ENCODE measurements around the gene PRPSAP1.

DNA sequence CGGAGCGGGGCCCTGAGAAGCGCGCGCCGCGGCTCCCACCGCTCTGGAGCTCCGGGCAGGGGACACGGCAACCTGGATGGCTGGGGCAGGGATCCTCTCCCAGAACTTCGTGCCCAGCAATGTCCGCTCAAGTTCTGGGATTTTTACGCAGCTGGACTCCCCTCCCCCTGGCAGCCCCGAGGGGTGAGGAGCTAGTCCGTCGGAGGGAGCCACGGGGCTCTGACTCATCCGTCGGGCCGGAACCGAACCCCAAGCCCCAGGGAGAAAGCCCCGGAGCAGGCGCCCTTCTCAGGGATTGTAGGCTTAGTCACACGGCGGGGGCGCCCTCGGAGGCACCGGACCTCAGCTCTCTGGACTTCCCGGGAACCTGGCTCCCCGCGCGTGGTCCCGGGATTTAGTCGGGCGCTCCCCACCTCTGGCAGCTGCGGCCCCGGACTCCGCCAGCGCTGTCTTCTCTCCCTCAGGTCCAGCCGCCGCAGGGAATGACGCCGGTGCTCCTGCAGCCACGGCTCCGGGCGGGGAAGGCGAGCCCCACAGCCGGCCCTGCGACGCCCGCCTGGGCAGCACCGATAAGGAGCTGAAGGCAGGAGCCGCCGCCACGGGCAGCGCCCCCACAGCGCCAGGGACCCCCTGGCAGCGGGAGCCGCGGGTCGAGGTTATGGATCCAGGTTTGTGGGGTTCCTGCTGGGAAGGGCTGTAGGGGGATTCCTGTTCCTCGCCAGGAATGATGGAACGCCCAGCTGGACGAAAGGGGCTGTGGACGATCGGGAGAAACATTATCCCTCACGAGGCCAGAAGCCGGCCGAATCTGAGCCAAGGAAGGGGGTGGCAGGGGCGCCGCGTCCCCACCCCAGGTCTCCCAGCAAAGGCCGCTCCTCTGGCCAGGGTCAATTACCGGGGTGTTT lies 31.5 kb upstream of the PRPSAP1 start:
- TF ChIP-seq, protein P1, sequence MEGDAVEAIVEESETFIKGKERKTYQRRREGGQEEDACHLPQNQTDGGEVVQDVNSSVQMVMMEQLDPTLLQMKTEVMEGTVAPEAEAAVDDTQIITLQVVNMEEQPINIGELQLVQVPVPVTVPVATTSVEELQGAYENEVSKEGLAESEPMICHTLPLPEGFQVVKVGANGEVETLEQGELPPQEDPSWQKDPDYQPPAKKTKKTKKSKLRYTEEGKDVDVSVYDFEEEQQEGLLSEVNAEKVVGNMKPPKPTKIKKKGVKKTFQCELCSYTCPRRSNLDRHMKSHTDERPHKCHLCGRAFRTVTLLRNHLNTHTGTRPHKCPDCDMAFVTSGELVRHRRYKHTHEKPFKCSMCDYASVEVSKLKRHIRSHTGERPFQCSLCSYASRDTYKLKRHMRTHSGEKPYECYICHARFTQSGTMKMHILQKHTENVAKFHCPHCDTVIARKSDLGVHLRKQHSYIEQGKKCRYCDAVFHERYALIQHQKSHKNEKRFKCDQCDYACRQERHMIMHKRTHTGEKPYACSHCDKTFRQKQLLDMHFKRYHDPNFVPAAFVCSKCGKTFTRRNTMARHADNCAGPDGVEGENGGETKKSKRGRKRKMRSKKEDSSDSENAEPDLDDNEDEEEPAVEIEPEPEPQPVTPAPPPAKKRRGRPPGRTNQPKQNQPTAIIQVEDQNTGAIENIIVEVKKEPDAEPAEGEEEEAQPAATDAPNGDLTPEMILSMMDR (tag by site-specific recombination; IDR thresholded peaks at IDR 0.05), result no peak
- TF ChIP-seq, protein P2, sequence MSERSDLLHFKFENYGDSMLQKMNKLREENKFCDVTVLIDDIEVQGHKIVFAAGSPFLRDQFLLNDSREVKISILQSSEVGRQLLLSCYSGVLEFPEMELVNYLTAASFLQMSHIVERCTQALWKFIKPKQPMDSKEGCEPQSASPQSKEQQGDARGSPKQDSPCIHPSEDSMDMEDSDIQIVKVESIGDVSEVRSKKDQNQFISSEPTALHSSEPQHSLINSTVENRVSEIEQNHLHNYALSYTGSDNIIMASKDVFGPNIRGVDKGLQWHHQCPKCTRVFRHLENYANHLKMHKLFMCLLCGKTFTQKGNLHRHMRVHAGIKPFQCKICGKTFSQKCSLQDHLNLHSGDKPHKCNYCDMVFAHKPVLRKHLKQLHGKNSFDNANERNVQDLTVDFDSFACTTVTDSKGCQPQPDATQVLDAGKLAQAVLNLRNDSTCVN (tag by site-specific recombination; optimal IDR thresholded peaks at IDR 0.05), result peak; percentile 62
- TF ChIP-seq SALL2 (tag by site-specific recombination; IDR thresholded peaks at IDR 0.05; ENCODE audit: borderline replicate concordance) (no peak), ZNF24 (tag by site-specific recombination; IDR thresholded peaks at IDR 0.05) (no peak; the same call in 1 of the 2 replicates), RBAK (tag by site-specific recombination; IDR thresholded peaks at IDR 0.05) (no peak), ZNF501 (tag by site-specific recombination; IDR thresholded peaks at IDR 0.05) (no peak), ZNF214 (tag by site-specific recombination; IDR thresholded peaks at IDR 0.05; ENCODE audit: borderline replicate concordance) (no peak), TCF7L2 (IDR thresholded peaks at IDR 0.05; ENCODE audit: borderline replicate concordance, low read depth, low read length) (no peak)
- TF ChIP-seq, protein P3, sequence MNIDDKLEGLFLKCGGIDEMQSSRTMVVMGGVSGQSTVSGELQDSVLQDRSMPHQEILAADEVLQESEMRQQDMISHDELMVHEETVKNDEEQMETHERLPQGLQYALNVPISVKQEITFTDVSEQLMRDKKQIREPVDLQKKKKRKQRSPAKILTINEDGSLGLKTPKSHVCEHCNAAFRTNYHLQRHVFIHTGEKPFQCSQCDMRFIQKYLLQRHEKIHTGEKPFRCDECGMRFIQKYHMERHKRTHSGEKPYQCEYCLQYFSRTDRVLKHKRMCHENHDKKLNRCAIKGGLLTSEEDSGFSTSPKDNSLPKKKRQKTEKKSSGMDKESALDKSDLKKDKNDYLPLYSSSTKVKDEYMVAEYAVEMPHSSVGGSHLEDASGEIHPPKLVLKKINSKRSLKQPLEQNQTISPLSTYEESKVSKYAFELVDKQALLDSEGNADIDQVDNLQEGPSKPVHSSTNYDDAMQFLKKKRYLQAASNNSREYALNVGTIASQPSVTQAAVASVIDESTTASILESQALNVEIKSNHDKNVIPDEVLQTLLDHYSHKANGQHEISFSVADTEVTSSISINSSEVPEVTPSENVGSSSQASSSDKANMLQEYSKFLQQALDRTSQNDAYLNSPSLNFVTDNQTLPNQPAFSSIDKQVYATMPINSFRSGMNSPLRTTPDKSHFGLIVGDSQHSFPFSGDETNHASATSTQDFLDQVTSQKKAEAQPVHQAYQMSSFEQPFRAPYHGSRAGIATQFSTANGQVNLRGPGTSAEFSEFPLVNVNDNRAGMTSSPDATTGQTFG (tag by site-specific recombination; IDR thresholded peaks at IDR 0.05; ENCODE audit: borderline replicate concordance), result no peak

Measured in HEK293 (cell line).